WTC11 (cell line): ENCODE data around the gene MRC2. TPM values are rescaled to one million over a fixed set of nuclear protein-coding genes. Genes with fewer than 3 reads are reported as not detected.

Source experiments
- ATAC-seq: fragments of 200-7000 bp; cut with Tn5 transposase; 2 replicates; pipeline ENCODE4 v1.10.0; 2021; ENCODE audit warnings: mild to moderate bottlenecking, moderate library complexity
- CTCF ChIA-PET: fragments of 300-600 bp; sonication (Branson Sonifier 250); formaldehyde crosslinking; loops from one replicate; lab custom pipeline; 2021; ENCODE audit warnings: antibody characterized with exemption; lab: Charles Lee
- POLR2A ChIA-PET: fragments of 350-600 bp; sonication (Branson Sonifier 250); formaldehyde crosslinking; loops from one replicate; lab custom pipeline; 2021; ENCODE audit warnings: antibody characterized with exemption; lab: Charles Lee
- DNase-seq: peaks from one replicate; pipeline ENCODE4 v3.0.0; 2021; ENCODE audit warnings: low spot score
- H3K27ac Mint-ChIP-seq: 2 replicates; pipeline ENCODE4 v1.8.0; 2021; ENCODE audit warnings: mixed read lengths
- H3K27me3 Mint-ChIP-seq: 2 replicates; pipeline ENCODE4 v1.8.0; 2021; ENCODE audit warnings: low read depth, mild to moderate bottlenecking, moderate library complexity, mixed read lengths
- H3K36me3 Mint-ChIP-seq: 2 replicates; pipeline ENCODE4 v1.8.0; 2021; ENCODE audit warnings: mixed read lengths
- H3K4me1 Mint-ChIP-seq: 2 replicates; pipeline ENCODE4 v1.8.0; 2022; ENCODE audit warnings: mixed read lengths
- H3K4me3 Mint-ChIP-seq: 2 replicates; pipeline ENCODE4 v1.8.0; 2021; ENCODE audit warnings: mild to moderate bottlenecking, moderate library complexity, mixed read lengths
- H3K9me3 Mint-ChIP-seq: 2 replicates; pipeline ENCODE4 v1.8.0; 2021; ENCODE audit warnings: mixed read lengths
- ARID4B ChIP-seq: sonication (generic); formaldehyde crosslinking; IDR thresholded peaks from 2 replicates; pipeline ENCODE4 v1.8.0; 2023; ENCODE audit warnings: missing genetic modification reagents, mild to moderate bottlenecking, borderline replicate concordance
- E2F1 ChIP-seq: sonication (generic); formaldehyde crosslinking; IDR thresholded peaks from 2 replicates; pipeline ENCODE4 v1.8.0; 2022; ENCODE audit warnings: mild to moderate bottlenecking, missing genetic modification reagents
- ELF4 ChIP-seq: sonication (generic); formaldehyde crosslinking; IDR thresholded peaks from 2 replicates; pipeline ENCODE4 v1.8.1; 2022; ENCODE audit warnings: low read depth, mild to moderate bottlenecking, moderate library complexity, missing genetic modification reagents
- ERG ChIP-seq: fragments of 250-450 bp; sonication (Bioruptor Pico); IDR thresholded peaks from 2 replicates; pipeline ENCODE4 v1.8.0; 2021; ENCODE audit warnings: mild to moderate bottlenecking
- FOXJ3 ChIP-seq: sonication (generic); formaldehyde crosslinking; IDR thresholded peaks from 2 replicates; pipeline ENCODE4 v1.9.0; 2021; ENCODE audit warnings: missing genetic modification reagents, mild to moderate bottlenecking, borderline replicate concordance
- FOXK1 ChIP-seq: sonication (generic); formaldehyde crosslinking; IDR thresholded peaks from 2 replicates; pipeline ENCODE4 v1.8.0; 2022; ENCODE audit warnings: mild to moderate bottlenecking, moderate library complexity, missing genetic modification reagents
- FOXP1 ChIP-seq: sonication (generic); formaldehyde crosslinking; IDR thresholded peaks from 2 replicates; pipeline ENCODE4 v1.8.0; 2022; ENCODE audit warnings: missing genetic modification reagents, mild to moderate bottlenecking, moderate library complexity, borderline replicate concordance
- JUN ChIP-seq: sonication (generic); formaldehyde crosslinking; IDR thresholded peaks from 2 replicates; pipeline ENCODE4 v1.8.0; 2023; ENCODE audit warnings: mild to moderate bottlenecking, missing genetic modification reagents
- MAX ChIP-seq: sonication (generic); formaldehyde crosslinking; IDR thresholded peaks from 2 replicates; pipeline ENCODE4 v1.8.0; 2022; ENCODE audit warnings: mild to moderate bottlenecking, missing genetic modification reagents
- MLX ChIP-seq: sonication (generic); formaldehyde crosslinking; IDR thresholded peaks from 2 replicates; pipeline ENCODE4 v1.8.1; 2023; ENCODE audit warnings: mild to moderate bottlenecking, missing genetic modification reagents, moderate library complexity
- NFE2L1 ChIP-seq: sonication (generic); formaldehyde crosslinking; IDR thresholded peaks from 2 replicates; pipeline ENCODE4 v1.8.1; 2023; ENCODE audit warnings: missing genetic modification reagents
- NR3C1 ChIP-seq: sonication (generic); formaldehyde crosslinking; conservative IDR thresholded peaks from 2 replicates; pipeline ENCODE4 v1.8.1; 2023; ENCODE audit warnings: low read depth, mild to moderate bottlenecking, missing genetic modification reagents
- SMAD3 ChIP-seq: sonication (generic); formaldehyde crosslinking; IDR thresholded peaks from 2 replicates; pipeline ENCODE4 v1.8.0; 2022; ENCODE audit warnings: missing genetic modification reagents, mild to moderate bottlenecking, borderline replicate concordance
- TP53 ChIP-seq: sonication (generic); formaldehyde crosslinking; IDR thresholded peaks from 2 replicates; pipeline ENCODE4 v1.8.1; 2023; ENCODE audit warnings: mild to moderate bottlenecking, missing genetic modification reagents
- USF2 ChIP-seq: sonication (generic); formaldehyde crosslinking; IDR thresholded peaks from 2 replicates; pipeline ENCODE4 v1.8.1; 2023; ENCODE audit warnings: mild to moderate bottlenecking, missing genetic modification reagents, moderate library complexity
- ZBTB21 ChIP-seq: sonication (generic); formaldehyde crosslinking; IDR thresholded peaks from 2 replicates; pipeline ENCODE4 v1.8.1; 2023; ENCODE audit warnings: mild to moderate bottlenecking, missing genetic modification reagents, borderline replicate concordance
- total RNA-seq: library from RNA; stranded (reverse); gene quantifications from 3 replicates; pipeline ENCODE4 v1.2.3, GENCODE V29; 2021

Gene MRC2
- total RNA-seq, 1 experiment from 2014 or later = 35.3 TPM

- Mint-ChIP-seq H3K4me1 (peaks cover 30% of the 10 kb centered on the region), H3K9me3 (peaks cover 15% of the 10 kb centered on the region), H3K27ac (no peak overlapping the region), H3K4me3 (peak overlapping the region; percentile 80), H3K27me3 (peaks cover 15% of the 10 kb centered on the region), H3K36me3 (peaks cover 15% of the 10 kb centered on the region)
- TF ChIP-seq NFE2L1 (CRISPR knock-in tag) (no peak), FOXK1 (no peak), USF2 (no peak), ELF4 (CRISPR knock-in tag) (no peak), ARID4B (CRISPR knock-in tag) (peak; percentile 27; the same call in 1 of the 2 replicates), JUN (CRISPR knock-in tag) (no peak), NR3C1 (CRISPR knock-in tag) (no peak), E2F1 (CRISPR knock-in tag) (no peak), FOXP1 (no peak), ZBTB21 (CRISPR knock-in tag) (no peak), ERG (CRISPR knock-in tag) (no peak), MAX (CRISPR knock-in tag) (peak; percentile 62; the same call in 1 of the 2 replicates), FOXJ3 (CRISPR knock-in tag) (no peak), MLX (CRISPR knock-in tag) (no peak), SMAD3 (CRISPR knock-in tag) (no peak), TP53 (no peak)
- peak; percentile 61 for DNase-seq
- POLR2A ChIA-PET = interaction anchor here (0.6 kb wide), 1 partner anchor 1300 kb away, joined by 7 read pairs; no protein-coding TSS in a partner anchor
- ATAC-seq = peak; percentile 7
- CTCF ChIA-PET = interaction anchor here (0.7 to 1.8 kb wide), 4 partner anchors 9 to 264 kb away, joined by 3 to 7 read pairs (median 4); no protein-coding TSS in a partner anchor
These were observed 77.0 kb downstream of the MRC2 start for GRCh38 chr17:62704381-62704971.
